HepG2 (cell line): ENCODE results near the gene BMPR2. TPM values are rescaled to one million over a fixed set of nuclear protein-coding genes. Genes with fewer than 3 reads are reported as not detected.

Source experiments
- ATF2 ChIP-seq: sonication (generic); formaldehyde crosslinking; IDR thresholded peaks from 2 replicates; pipeline ENCODE4 v1.4.0; 2020; ENCODE audit warnings: missing genetic modification reagents
- ATM ChIP-seq: fragments of 450-650 bp; IDR thresholded peaks from 2 replicates; pipeline ENCODE4 v1.7.1; 2017; ENCODE audit warnings: mild to moderate bottlenecking, borderline replicate concordance
- CHD2 ChIP-seq: IDR thresholded peaks from 2 replicates; pipeline ENCODE4 v1.6.1; 2011; ENCODE audit warnings: low read depth, low read length, improper control_type of control experiment
- EZH2 ChIP-seq: conservative IDR thresholded peaks from 2 replicates; pipeline ENCODE4 v1.6.1; 2012; ENCODE audit warnings: mild to moderate bottlenecking, low read depth, low read length, moderate library complexity
- GFI1 ChIP-seq: sonication (generic); formaldehyde crosslinking; IDR thresholded peaks from 2 replicates; pipeline ENCODE4 v1.5.0; 2020; ENCODE audit warnings: missing genetic modification reagents, mild to moderate bottlenecking, borderline replicate concordance
- KLF9 ChIP-seq: IDR thresholded peaks from 2 replicates; pipeline ENCODE4 v1.6.1; 2016; ENCODE audit warnings: low read depth
- MAFG ChIP-seq: sonication (generic); formaldehyde crosslinking; IDR thresholded peaks from 2 replicates; pipeline ENCODE4 v1.5.1; 2020; ENCODE audit warnings: mild to moderate bottlenecking, missing genetic modification reagents
- MBD4 ChIP-seq: IDR thresholded peaks from 2 replicates; pipeline ENCODE4 v1.6.1; 2012; ENCODE audit warnings: low read length, inconsistent platforms, borderline replicate concordance
- NCOA2 ChIP-seq: sonication (generic); formaldehyde crosslinking; IDR thresholded peaks from 2 replicates; pipeline ENCODE4 v1.8.0; 2022; ENCODE audit warnings: inconsistent platforms
- PHB2 ChIP-seq: fragments of 450-650 bp; IDR thresholded peaks from 2 replicates; pipeline ENCODE4 v1.6.1; 2018; ENCODE audit not compliant: partially characterized antibody
- POLR2AphosphoS2 ChIP-seq: IDR thresholded peaks from 2 replicates; pipeline ENCODE4 v1.6.1; 2011; ENCODE audit warnings: low read depth, low read length, improper control_type of control experiment
- PPARG ChIP-seq: conservative IDR thresholded peaks from 2 replicates; pipeline ENCODE4 v1.6.1; 2016; ENCODE audit warnings: missing biosample characterization, missing genetic modification reagents
- PRDM4 ChIP-seq: sonication (generic); formaldehyde crosslinking; IDR thresholded peaks from 2 replicates; pipeline ENCODE4 v1.9.0; 2021; ENCODE audit warnings: missing genetic modification reagents, borderline replicate concordance
- RCOR2 ChIP-seq: IDR thresholded peaks from 2 replicates; pipeline ENCODE4 v1.6.1; 2016; ENCODE audit warnings: missing biosample characterization, missing genetic modification reagents
- SMARCC2 ChIP-seq: fragments of 450-650 bp; IDR thresholded peaks from 2 replicates; pipeline ENCODE4 v1.6.1; 2017; ENCODE audit warnings: antibody characterized with exemption, mild to moderate bottlenecking
- SMARCE1 ChIP-seq: fragments of 450-650 bp; IDR thresholded peaks from 2 replicates; pipeline ENCODE4 v1.6.1; 2017; ENCODE audit warnings: borderline replicate concordance
- THAP9 ChIP-seq: sonication (generic); formaldehyde crosslinking; IDR thresholded peaks from 2 replicates; pipeline ENCODE4; 2020; ENCODE audit warnings: missing genetic modification reagents, mild to moderate bottlenecking, borderline replicate concordance
- TRIM24 ChIP-seq: sonication (generic); formaldehyde crosslinking; IDR thresholded peaks from 2 replicates; pipeline ENCODE4 v1.8.0; 2022; ENCODE audit warnings: mild to moderate bottlenecking, missing genetic modification reagents
- ZFP36L1 ChIP-seq: sonication (generic); formaldehyde crosslinking; IDR thresholded peaks from 2 replicates; pipeline ENCODE4 v1.8.0; 2022; ENCODE audit warnings: mild to moderate bottlenecking, missing genetic modification reagents, moderate library complexity
- ZNF12 ChIP-seq: sonication (generic); formaldehyde crosslinking; IDR thresholded peaks from 2 replicates; pipeline ENCODE4 v1.5.0; 2020; ENCODE audit warnings: missing genetic modification reagents
- ZNF30 ChIP-seq: sonication (generic); formaldehyde crosslinking; IDR thresholded peaks from 2 replicates; pipeline ENCODE4 v1.5.0; 2020; ENCODE audit warnings: mild to moderate bottlenecking, missing genetic modification reagents
- ZNF597 ChIP-seq: sonication (generic); formaldehyde crosslinking; IDR thresholded peaks from 2 replicates; pipeline ENCODE4 v1.5.0; 2020; ENCODE audit warnings: missing genetic modification reagents
- ZNF740 ChIP-seq: sonication (generic); formaldehyde crosslinking; IDR thresholded peaks from 2 replicates; pipeline ENCODE4 v1.4.0; 2020; ENCODE audit warnings: missing genetic modification reagents
- polyA plus RNA-seq, 8 experiments: library from polyadenylated mRNA; depleted of rRNA in 3 of 8; stranded (reverse) in 7 of 8; unstranded in 1 of 8; fragments of >200 nt; fragmentation: Illumina TruSeq in 4 of 8; extraction: Trizol in 4 of 8; gene quantifications; 2 replicates each; pipeline versions ENCODE4 v1.2.1 to v1.2.3, GENCODE V29; 2011 to 2016; ENCODE audit warnings: low read depth in 4 of 8, missing spikeins in 1 of 8, mixed read lengths in 1 of 8; ENCODE audit not compliant: insufficient read depth in 1 of 8
- total RNA-seq, 5 experiments: library from RNA; depleted of rRNA; stranded (reverse); fragments of >200 nt; fragmentation: Illumina TruSeq; extraction: Trizol; gene quantifications; 2 replicates each; pipeline ENCODE4 v1.2.3, GENCODE V29; 2016; ENCODE audit warnings: low read depth in 1 of 5

BMPR2 gene
- total and polyA plus RNA-seq, 2 of the 13 experiments (the other 11 are each of a cell fraction or from before 2014, with no cell fraction given), result 5.5 to 10.3 TPM

- no peak for TF ChIP-seq GFI1
- TF ChIP-seq ZFP36L1 (CRISPR knock-in tag), result no peak; the same call in 1 of the 2 replicates
- TF ChIP-seq PHB2, result no peak
- TF ChIP-seq CHD2, result no peak
- TF ChIP-seq ATM, result no peak
- no peak for TF ChIP-seq EZH2
- TF ChIP-seq THAP9 (CRISPR knock-in tag), result peak; percentile 32; the same call in 1 of the 2 replicates
- no peak for TF ChIP-seq ZNF30 (CRISPR knock-in tag)
- TF ChIP-seq SMARCE1, result no peak
- TF ChIP-seq TRIM24, result peak; percentile 42; the same call in 1 of the 2 replicates
- TF ChIP-seq PRDM4 (CRISPR knock-in tag), result no peak
- no peak for TF ChIP-seq SMARCC2
- TF ChIP-seq ZNF740 (CRISPR knock-in tag), result 0 out of 2 replicates have a peak, but pooled peaks have one; percentile 63
- TF ChIP-seq ZNF597, result no peak
- no peak for TF ChIP-seq ZNF12
- no peak for TF ChIP-seq RCOR2
- no peak for TF ChIP-seq KLF9
- TF ChIP-seq MBD4, result no peak
- TF ChIP-seq ATF2 (CRISPR knock-in tag), result peak; percentile 54; the same call in 1 of the 2 replicates
- TF ChIP-seq PPARG, result no peak
- peak; percentile 60 for TF ChIP-seq NCOA2
- no peak for TF ChIP-seq MAFG (CRISPR knock-in tag)
- TF ChIP-seq POLR2AphosphoS2, result no peak
Measured at GRCh38 chr2:202588647-202589581, 212.8 kb downstream of the BMPR2 start (continued).
